Measurements from ENCODE around the gene LYL1. TPM values are rescaled to one million over a fixed set of nuclear protein-coding genes. Genes with fewer than 3 reads are reported as not detected.

LYL1 gene
- polyA plus RNA-seq, 3 donors: 3.2 to 5.5 (median 3.5) TPM

DNA sequence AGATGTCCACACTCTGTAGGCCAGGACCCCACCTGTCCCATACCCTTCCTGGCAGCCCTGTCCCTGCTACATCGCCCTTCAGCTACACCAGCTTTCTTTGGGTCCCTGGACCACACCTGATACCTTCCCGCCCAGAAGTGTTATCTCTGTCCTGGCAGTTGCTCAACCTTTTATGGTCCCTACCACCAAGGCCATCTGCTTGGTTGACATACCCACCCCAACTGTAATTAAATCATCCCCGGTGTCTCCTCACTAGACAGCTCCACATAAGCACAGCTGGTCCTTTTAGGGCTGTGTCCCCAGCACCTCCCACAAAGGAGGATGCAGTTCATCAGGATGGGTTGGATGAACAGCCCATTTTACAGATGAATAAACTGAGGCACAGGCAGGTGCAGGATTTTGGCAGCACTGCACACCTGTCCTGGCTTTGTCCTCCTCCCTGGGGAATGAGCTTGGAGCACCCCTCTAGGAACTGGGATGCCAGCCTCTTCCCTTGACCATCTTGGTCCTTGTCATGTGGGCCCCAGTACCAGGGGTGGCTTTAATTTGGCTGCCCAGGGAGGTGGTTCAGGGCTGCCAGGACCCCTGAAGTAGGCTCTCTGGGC, 28.3 kb upstream of the LYL1 start:
- no peak for DNase-seq (ENCODE audit: low read depth in 3 of 3, low spot score in 2 of 3)

DNA sequence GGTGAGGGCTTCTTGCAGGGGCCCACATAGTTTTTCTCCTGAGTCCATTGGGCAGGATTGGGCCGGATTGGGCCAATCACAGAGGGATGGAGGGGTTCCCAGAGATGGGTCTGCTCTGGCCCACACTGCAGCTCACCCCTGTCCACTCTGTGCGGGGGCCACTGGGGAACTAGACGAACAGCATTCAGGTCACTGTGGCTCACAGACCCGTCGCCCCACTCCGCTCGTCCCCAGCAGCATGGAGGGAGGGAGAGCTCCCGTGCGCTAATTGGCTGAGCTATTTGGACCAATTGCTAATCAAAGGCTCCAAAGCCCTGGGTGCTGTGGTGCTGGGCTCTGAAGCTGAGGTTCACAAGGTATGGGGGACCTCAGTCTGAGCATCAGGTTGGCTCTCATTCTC, 26.7 kb upstream of the LYL1 start:
- DNase-seq (ENCODE audit: low read depth in 3 of 3, low spot score in 2 of 3): no peak

DNA sequence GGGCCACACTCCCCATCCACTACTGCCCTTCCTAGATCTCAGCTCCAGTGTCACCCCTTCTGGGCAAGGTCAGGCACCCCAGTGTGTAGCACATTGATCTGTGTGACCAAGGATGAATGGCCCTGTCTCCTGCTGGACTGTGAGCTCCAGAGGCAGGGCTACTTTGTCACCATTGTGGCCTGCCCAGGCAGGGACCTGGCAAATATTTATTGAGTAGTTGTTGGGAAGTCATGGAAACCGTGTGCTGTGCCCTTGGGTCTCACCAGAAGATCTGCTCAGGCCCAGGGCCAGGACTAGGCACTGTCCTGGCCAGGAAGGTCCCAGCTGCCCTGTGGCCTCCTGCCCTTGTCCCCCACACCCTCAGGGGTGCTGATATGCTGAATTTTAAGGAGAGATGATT, 25.9 kb upstream of the LYL1 start:
- no peak for DNase-seq (ENCODE audit: low read depth in 3 of 3, low spot score in 2 of 3)

DNA sequence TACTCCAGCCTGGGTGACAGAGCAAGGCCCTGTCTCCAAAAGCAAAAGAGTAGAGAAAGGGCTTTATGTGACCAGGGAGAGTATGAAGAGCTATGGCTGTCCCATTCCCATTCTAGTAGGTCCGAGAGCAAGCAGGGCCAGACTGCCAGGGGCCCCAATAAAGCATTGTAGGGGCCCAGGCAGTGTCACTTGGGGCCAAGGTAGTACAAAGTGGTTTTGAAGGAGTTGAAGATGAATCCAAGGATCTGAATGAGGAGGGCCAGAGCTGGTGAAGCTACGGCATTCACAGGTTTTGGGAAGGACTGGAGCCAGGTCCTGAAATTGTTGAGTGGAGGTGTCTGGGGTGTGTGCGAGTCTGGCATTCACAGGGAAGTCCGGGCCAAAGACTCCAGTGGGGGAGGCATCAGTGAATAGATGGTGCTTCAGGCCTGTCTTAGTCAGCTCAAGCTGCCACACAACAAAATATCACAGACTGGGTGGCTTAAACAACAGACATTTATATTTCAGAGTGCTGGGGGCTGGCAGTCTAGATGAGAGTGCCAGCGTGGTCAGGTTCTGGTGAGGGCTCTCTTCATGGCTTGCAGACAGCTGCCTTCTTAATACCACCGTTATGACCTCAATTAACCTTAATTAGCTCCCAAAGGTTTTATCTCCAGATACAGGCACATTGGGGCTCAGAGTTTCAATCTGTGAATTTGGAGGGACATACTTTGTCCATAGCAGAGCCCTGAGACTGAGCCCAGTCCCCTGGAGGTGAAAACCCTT, 25.3 kb upstream of the LYL1 start:
- DNase-seq (ENCODE audit: low read depth in 3 of 3, low spot score in 2 of 3): no peak

DNA sequence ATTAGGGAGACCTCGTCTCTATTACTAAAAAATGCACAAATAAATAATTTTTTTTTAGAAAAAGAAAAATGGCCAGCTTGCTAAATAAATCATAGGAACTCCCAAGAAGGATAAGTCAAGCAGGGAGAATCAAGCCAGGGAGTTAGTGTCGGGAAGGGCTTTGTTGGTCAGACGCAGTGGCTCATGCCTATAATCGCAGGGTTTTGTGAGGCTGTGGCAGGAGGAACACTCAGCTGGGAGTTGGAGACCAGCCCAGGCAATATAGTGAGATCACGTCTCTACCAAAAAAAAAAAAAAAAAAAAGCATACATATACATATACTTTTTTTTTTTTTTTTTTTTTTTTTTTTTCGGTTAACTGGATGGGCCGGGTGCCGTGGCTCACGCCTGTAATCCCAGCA, 24.4 kb upstream of the LYL1 start:
- DNase-seq (ENCODE audit: low read depth in 3 of 3, low spot score in 2 of 3): no peak

DNA sequence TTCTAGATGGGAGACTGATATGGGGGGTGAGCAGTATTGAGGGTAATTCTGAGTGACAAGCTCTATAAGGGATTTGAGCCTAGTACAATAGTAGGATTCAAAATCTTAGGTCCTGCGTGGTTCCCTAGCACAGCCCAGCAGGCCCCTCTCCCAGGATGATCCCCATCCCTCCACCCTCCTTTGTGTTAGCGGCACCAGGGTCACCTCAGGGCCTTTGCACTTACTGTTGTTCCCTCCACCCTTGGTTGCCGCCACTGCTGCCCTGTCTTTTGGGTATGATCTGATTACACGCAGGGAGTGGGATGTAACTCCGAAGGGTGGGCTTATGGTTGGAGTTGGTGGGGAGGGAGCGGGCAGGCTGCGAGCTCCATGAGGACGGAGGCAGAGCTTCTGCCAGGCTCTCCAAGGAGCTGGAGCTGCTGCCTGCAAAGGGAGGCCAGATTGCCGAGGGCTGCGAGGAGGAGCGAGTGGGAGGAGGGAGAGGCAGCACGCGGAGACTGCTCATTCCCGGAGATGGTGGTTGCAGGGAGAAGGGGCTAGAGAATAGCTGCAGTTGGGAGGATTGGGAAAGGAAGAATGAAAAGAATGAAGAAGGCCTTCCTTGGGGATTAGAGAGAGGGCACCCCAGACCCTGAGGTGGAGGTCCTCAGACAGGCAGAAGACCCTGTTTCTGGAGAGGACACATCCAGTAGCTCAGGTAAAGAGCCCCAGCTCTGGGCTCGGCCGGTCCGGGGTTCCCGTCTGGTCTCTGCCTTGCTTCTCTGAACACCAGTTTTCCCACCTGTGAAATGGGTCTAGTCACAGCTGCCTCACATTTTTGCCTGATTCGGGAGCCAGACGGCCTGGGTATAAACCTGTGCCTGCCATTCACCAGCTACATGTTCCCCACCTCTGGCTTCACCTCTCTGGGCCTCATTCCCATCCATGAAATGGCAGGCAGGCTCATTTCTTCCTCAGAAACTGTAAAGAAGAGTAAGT, 20.6 kb upstream of the LYL1 start:
- no peak for DNase-seq (ENCODE audit: low read depth in 3 of 3, low spot score in 2 of 3)

DNA sequence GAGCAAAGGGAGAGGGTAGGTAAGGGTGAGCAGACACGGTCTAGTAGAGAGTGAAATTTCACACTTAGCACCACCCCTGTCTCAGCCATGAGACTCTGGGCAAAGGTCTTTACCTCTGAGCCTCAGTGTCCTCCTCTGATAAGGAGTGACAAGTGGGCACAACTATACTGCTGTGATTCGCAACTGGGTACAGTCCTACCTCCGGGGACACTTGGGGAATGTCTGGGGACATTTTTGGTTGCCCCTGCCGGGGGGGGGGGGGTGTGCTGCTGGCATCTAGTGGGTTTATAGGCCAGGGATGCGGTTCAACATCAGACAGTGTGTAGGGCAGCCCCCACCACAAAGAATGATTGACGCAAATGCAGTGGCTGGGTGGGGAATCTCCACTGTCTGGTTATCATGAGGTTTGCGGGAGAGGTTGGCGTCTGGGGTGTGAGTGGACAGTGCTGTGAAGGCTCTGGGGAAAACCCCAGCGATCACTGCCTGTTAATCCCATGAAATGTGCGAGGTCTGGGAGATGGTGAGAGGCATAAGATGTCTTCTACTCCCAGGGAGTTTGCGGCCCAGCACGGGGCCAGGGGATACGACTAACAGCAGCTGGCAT, 19.7 kb upstream of the LYL1 start:
- DNase-seq (ENCODE audit: low read depth in 3 of 3, low spot score in 2 of 3): no peak

DNA sequence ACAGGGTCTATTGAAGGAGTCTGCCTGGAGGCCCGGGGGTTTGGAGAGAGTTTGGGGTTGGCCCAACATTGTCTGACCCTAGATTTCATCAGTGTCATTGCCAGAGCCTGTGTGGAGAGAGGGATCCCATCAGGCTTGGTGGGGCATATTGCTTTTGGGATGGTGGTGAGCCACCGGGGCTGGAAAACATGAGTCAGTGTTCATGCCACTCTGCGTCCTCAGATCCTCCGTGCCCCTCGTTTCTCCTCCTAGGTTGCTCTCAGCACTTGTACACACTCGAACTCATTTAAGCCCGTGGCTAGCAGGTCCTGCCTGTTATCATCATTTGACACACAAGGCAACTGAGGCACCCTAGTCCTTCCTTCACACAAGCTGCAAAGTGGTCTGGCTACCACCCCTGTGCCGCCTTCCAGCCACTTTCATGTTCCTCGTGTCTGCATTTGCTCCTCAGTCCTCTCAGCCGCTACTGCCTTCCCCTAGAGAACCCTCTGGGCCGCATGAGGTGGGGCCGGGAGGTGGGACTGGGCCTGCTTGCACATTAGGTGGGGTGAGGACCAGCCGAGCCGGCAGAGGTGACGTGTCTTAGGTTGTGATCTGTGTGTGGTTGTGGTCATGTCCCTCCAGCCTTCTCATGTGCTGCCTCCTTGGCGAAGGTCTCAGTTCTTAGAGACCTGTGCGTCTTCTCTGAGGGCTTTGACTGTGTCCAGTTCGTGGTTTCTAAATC, 19.1 kb upstream of the LYL1 start:
- no peak for DNase-seq (ENCODE audit: low read depth in 3 of 3, low spot score in 2 of 3)

DNA sequence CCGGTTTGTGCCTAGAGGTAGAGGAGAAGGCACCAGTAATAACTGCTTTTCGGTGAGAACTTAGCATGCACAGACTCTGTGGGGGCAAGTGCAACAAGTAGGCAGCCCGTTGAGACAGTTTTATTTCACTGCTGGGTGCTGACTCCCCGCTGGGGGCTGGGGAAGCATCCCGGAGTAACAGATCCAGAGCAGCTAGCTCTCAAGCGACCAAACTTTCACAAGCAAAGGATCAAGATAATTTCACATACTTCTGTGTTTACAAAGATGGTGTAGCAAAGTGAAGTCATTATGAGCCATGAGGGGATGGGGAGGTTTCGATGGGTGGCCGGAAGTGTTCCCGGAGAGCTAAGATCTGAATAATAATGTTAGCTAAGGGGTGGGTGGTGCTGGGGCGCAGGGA, 18.2 kb upstream of the LYL1 start:
- DNase-seq (ENCODE audit: low read depth in 3 of 3, low spot score in 2 of 3): no peak

DNA sequence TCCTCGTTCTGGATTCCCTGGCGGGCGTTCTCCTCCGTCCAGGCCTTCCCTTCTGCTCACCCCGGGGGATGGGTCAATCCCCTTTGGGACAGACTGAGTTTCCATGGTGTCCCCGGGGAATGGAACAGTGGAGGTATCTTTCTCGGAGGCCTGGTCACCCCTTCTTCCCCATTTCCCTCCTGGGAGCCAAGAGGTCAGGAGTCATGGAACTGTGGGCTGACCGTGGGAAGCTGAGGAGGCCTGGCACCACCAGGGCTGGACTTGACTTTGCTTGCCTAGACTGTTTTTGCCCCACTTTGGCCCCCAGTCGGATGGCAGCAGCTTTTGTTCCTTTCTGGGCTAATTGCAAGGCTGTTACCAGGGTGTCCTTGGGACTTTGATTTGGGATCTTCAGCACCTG, 17.4 kb upstream of the LYL1 start:
- no peak for DNase-seq (ENCODE audit: low read depth in 3 of 3, low spot score in 2 of 3)

DNA sequence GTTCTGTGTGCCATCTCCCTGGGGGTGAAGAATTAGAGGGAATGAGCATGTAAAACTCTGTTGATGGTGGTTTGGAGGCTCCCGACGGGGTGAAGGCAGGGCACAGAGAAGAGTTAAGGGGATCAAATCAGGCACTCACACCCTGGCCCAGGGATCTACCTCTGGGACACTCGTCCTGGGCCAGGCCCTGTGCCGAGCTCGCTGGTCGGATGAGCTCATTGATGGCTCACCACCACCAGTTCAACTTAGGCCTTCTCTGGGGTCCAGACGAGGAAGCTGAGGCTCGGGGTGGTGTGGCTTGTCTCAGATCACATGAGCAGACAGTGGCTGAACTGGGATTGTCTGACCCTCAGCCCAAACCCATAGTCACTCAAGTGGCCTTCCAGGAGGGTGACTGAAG, 17.0 kb upstream of the LYL1 start:
- DNase-seq (ENCODE audit: low read depth in 3 of 3, low spot score in 2 of 3): no peak

DNA sequence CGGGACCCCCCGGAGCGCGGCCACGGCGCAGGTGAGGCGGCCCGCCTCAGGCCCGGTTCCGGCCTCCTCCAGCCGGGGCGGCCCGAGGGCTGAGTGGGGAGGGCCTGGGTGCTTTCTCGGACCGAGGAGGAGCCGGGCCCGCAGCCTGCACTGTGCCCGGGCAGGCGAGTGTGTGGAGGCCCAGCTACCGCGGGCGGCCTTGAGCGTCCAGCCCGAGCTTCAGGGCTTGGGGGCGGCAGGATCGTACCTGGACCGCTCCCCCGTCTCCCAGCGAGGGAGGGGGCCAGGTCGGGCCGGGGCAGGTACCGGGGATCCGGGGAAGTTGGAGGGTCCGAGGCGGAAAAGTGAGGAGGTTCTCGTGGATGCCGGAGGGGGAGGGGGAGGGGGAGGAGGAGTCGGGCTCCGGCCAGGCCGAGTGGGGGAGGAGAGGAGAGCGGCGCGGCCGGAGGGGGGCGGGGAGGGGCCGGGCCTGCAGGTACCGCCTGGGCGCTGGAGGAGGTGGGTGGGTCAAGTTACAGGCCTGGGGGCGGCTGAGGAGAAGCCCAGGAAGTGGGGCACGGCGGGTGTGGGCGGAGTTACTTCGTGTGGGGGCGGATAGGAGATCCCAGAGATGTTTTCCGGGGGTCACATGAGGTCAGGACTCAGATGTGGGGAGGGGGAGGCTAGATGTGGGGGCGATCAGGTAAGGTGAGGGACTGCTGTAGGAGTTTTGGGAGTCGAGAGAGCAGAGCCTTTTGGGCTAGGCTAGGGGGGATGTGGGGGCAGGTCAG, 16.0 kb upstream of the LYL1 start:
- DNase-seq (ENCODE audit: low read depth in 3 of 3, low spot score in 2 of 3): no peak

DNA sequence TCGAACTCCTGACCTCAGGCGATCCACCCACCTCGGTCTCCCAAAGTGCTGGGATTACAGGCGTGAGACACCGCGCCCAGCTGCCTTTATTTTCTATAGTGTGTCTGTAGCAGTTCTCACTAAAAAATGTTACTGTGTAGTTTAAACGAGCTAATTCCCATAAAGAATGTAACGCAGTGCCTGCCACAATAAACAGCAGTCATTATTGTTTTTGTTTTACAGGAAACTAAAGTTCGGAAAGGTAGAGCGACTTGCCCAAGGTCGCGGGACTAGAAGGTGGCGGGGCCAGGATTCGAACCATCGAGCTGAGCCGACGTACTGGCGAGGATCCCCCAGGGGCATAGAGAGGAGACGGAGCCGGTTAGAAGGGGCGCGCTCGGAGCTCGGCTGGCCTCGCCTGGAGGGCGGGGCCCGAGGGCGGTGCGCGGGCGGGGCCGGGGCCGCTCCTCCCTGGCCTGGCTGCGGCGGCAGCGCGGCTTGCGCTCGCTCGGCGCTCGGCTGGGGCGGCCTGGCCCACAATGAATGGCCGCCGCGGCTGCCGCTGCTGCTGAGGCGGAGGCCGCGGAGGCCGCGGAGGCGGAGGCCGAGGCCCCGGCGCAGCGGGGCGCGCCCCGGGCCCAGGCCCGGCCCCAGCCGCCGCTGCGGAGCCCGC, 15.2 kb upstream of the LYL1 start, which contains the start of gene NACC1:
NACC1 (plus strand) TSS at position 493 of the 652 bp plus-strand sequence. CDS start 16,944 bp downstream, outside the sequence.
- peak in 2 of 3 donors; percentile 76 to 77 for DNase-seq (ENCODE audit: low read depth in 3 of 3, low spot score in 2 of 3)

DNA sequence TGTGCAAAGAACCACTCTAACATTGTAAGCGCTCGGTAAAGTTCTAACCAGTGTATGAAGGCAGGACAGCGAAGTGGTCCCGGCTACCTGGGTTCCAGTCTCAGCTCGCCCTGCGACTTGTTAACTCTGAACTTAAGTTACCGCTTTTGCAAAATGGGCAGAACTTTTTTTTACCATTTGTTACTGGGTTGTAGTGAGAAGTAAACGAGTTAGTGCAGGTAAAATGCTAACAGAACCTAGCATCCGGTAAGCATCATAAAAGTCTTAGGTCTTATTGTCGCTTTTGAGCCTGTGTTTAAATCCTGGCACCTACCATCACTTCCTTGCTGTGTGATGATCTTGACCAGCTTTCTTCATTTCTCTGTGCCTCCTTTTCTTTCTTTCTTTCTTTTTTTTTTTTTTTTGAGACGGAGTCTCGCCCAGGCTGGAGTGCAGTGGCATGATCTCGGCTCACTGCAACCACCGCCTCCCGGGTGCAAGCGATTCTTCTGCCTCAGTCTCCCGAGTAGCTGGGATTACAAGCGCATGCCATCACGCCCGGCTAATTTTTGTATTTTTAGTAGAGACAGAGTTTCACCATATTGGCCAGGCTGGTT, 14.6 kb upstream of the LYL1 start:
- DNase-seq (ENCODE audit: low read depth in 3 of 3, low spot score in 2 of 3): no peak

DNA sequence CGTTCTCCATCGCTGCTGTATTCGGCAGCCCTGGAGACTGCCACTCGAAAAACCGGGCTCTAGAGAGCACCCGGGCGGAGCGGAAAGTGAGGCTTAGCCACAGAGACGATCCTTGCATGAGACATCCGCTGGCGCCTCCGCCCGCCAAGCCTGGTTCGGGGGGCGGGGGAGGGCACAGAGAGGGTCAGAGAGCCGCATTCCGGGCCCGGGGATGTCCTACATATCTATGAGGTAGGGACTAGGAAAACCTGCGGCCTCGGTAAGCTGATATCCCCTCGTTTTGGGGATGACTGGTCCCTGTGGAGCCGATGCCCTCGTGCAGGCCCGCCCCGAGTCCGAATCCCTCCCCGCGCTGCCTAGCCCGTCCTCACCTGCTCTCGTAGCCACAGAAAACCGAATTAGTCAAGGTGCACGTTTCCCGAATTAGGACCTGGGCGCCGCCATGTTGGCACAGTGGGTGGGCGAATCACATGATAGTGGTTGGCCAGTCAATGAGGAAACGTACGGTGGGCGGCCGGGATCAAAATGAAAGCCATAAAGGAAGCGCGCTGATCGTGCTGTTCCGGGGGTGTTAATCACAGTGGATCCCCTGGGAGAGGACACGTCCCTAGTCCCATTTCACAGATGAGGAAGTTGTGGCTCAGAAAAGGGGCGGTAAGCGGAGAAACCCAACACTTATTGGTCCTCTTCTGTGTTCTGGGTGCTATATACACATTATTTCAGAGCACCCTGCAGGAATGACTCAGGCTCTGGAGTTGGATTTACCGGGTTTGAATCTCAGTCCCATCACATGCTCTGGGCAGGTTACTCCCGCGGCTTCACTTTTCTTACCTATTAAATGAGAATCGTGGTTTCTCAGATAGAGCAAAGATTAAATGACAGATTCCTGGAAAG, 13.9 kb upstream of the LYL1 start, which contains the start of gene TRMT1:
TRMT1 (minus strand) TSS at position 459 of the 894 bp plus-strand sequence; CDS start at position 118, 341 bp downstream.
- peak; percentile 73 to 89 (median 80) for DNase-seq (ENCODE audit: low read depth in 3 of 3, low spot score in 2 of 3)

DNA sequence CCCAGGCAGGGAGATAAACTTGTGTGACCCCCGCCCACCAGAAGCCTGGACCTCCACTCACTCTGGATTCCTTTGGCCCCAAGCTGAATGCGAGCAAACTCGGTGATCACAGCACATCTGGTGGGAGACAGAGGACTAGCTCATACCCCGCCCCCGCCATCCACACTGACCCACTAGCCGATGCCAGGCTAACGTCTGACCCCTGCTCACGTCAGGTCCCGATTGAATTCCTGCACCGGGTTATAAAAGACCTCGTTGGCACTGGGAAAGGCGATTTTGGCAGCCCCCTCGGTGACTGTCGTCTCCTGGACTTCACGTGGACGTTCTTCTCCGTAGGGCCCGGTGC, 13.3 kb upstream of the LYL1 start:
- DNase-seq (ENCODE audit: low read depth in 3 of 3, low spot score in 2 of 3): no peak

DNA sequence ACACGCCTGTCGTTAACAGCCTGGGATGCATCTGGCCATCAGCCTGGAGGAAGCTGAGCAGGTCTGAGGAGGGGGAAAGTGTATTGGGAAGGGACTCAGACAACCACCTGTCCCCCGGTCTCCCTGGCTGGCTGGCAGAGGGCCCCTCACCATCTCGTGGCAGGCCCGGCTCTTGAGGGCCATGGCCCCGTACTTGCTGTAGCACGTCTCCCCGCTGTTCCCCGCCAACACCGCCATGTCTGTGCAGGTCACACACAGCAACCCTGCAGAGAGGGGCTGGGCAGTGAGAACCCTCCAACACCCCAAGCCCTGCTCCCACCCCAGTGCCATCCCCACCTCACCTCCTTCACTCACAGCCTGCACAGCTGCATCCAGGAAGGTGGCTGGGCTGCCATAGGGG, 9.9 kb upstream of the LYL1 start:
- DNase-seq (ENCODE audit: low read depth in 3 of 3, low spot score in 2 of 3): no peak

All from right renal cortex interstitium (tissue), 3 donors.